ENCODE results near the gene EHF.

- TF ChIP-seq POLR2A (IDR thresholded peaks at IDR 0.05) (no peak), CTCF (IDR thresholded peaks at IDR 0.05) (no peak)
Observed at GRCh38 chr11:34647532-34647931, 26.6 kb downstream of the EHF start.

All from thyroid gland (tissue), 4 donors.